DLD1 (cell line): Measurements from ENCODE around the gene LCE3A.

Experiments used
- in situ Hi-C: cut with HindIII; loops from 2 replicates; pipeline ENCODE4 v1.10.0; 2017; ENCODE audit warnings: low sequenced_read_pairs

Gene LCE3A

DNA sequence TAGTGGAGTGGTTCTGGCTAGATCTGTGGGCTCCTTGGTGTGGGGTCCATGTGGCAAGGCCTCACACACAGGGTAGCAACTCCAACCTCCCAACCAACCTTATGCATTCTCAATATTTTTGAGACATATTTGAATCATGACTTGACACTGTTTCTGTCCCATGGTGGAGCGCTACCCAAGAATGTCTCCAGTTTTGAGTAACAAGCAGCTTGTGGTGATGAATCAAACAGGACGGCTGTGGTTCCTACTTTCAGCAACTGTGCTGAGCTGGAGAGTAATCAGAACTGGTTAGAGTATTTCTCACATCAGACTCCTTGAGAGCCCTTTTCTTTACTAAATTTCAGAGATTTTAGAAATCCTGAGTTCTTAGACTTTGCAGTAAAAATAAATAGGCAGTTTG lies 45.7 kb downstream of the LCE3A start:
- in situ Hi-C loops: no loop called here
